Liver (tissue), 9 donors: ENCODE measurements around the gene ZSCAN30. TPM values are rescaled to one million over a fixed set of nuclear protein-coding genes. Genes with fewer than 3 reads are reported as not detected.

ENCODE experiments used
- DNase-seq: peaks from one replicate; pipeline ENCODE4 v3.0.0-alpha.2; 2017; ENCODE audit warnings: low spot score
- H3K27ac ChIP-seq, 2 donors: one replicate each; pipeline ENCODE4 v1.7.0; 2013; ENCODE audit warnings: inconsistent platforms in 2 of 2, low read length in 2 of 2, control low read depth in 1 of 2, low read depth in 1 of 2, mild to moderate bottlenecking in 1 of 2
- H3K27me3 ChIP-seq, 4 donors: one replicate each; pipeline versions ENCODE4 v1.6.1 to v1.7.0; 2013; ENCODE audit warnings: low read length in 3 of 4, inconsistent platforms in 1 of 4, mild to moderate bottlenecking in 1 of 4, moderate library complexity in 1 of 4; ENCODE audit not compliant: control insufficient read depth in 4 of 4, insufficient read depth in 4 of 4
- H3K36me3 ChIP-seq, 4 donors: one replicate each; pipeline versions ENCODE4 v1.6.1 to v1.7.0; 2013; ENCODE audit warnings: low read length in 3 of 4, mild to moderate bottlenecking in 3 of 4, low read depth in 1 of 4, moderate library complexity in 1 of 4; ENCODE audit not compliant: control insufficient read depth in 4 of 4, insufficient read depth in 3 of 4
- H3K4me1 ChIP-seq, 4 donors: one replicate each; pipeline versions ENCODE4 v1.6.1 to v1.7.0; 2013; ENCODE audit warnings: low read length in 3 of 4, mild to moderate bottlenecking in 3 of 4, moderate library complexity in 1 of 4; ENCODE audit not compliant: control insufficient read depth in 4 of 4, insufficient read depth in 4 of 4
- H3K4me3 ChIP-seq, 3 donors: one replicate each; pipeline versions ENCODE4 v1.6.1 to v1.7.0; 2013; ENCODE audit warnings: low read length in 3 of 3, control low read depth in 1 of 3, low read depth in 1 of 3, mild to moderate bottlenecking in 1 of 3
- H3K9ac ChIP-seq, 2 donors: one replicate each; pipeline ENCODE4 v1.7.0; 2013; ENCODE audit warnings: low read length in 2 of 2, mild to moderate bottlenecking in 2 of 2, moderate library complexity in 2 of 2, control low read depth in 1 of 2, low read depth in 1 of 2
- H3K9me3 ChIP-seq, 4 donors: one replicate each; pipeline versions ENCODE4 v1.6.1 to v1.7.0; 2013; ENCODE audit warnings: low read length in 3 of 4; ENCODE audit not compliant: control insufficient read depth in 4 of 4
- ATF3 ChIP-seq: IDR thresholded peaks from 2 replicates; pipeline ENCODE4 v1.6.1; 2016; ENCODE audit warnings: antibody characterized with exemption
- CTCF ChIP-seq: fragments of 150-350 bp; IDR thresholded peaks from 2 replicates; pipeline ENCODE4 v1.5.1; 2017; ENCODE audit warnings: improper control_type of control experiment, low read depth, low read length; ENCODE audit not compliant: missing input control
- EGR1 ChIP-seq, 2 donors: IDR thresholded peaks; 2 replicates each; pipeline ENCODE4 v1.6.1; 2016 to 2018; ENCODE audit warnings: antibody characterized with exemption in 2 of 2, low read depth in 2 of 2
- FOXA1 ChIP-seq: IDR thresholded peaks from 2 replicates; pipeline ENCODE4 v1.6.1; 2016; ENCODE audit warnings: antibody characterized with exemption
- FOXA2 ChIP-seq: IDR thresholded peaks from 2 replicates; pipeline ENCODE4 v1.6.1; 2016; ENCODE audit warnings: antibody characterized with exemption
- GABPA ChIP-seq, 2 donors: IDR thresholded peaks in 1 of 2; conservative IDR thresholded peaks in 1 of 2; 2 replicates each; pipeline ENCODE4 v1.6.1; 2016; ENCODE audit warnings: antibody characterized with exemption in 2 of 2, mild to moderate bottlenecking in 1 of 2, moderate library complexity in 1 of 2
- HNF4A ChIP-seq, 2 donors: conservative IDR thresholded peaks; 2 replicates each; pipeline ENCODE4 v1.6.1; 2016; ENCODE audit warnings: antibody characterized with exemption in 2 of 2, mild to moderate bottlenecking in 2 of 2
- HNF4G ChIP-seq: IDR thresholded peaks from 2 replicates; pipeline ENCODE4 v1.6.1; 2016; ENCODE audit warnings: antibody characterized with exemption
- JUND ChIP-seq, 2 donors: IDR thresholded peaks; 2 replicates each; pipeline ENCODE4 v1.6.1; 2016; ENCODE audit warnings: antibody characterized with exemption in 2 of 2
- MAX ChIP-seq: IDR thresholded peaks from 2 replicates; pipeline ENCODE4 v1.6.1; 2016; ENCODE audit warnings: antibody characterized with exemption
- NR2F2 ChIP-seq: IDR thresholded peaks from 2 replicates; pipeline ENCODE4 v1.6.1; 2016; ENCODE audit warnings: antibody characterized with exemption
- RAD21 ChIP-seq, 2 donors: IDR thresholded peaks; 2 replicates each; pipeline ENCODE4 v1.6.1; 2016; ENCODE audit warnings: antibody characterized with exemption in 2 of 2, mild to moderate bottlenecking in 2 of 2
- RXRA ChIP-seq, 2 donors: IDR thresholded peaks; 2 replicates each; pipeline ENCODE4 v1.6.1; 2017 to 2018; ENCODE audit warnings: antibody characterized with exemption in 2 of 2, mild to moderate bottlenecking in 1 of 2
- SP1 ChIP-seq: IDR thresholded peaks from 2 replicates; pipeline ENCODE4 v1.6.1; 2018; ENCODE audit warnings: antibody characterized with exemption, mild to moderate bottlenecking
- TAF1 ChIP-seq: conservative IDR thresholded peaks from 2 replicates; pipeline ENCODE4 v1.6.1; 2016; ENCODE audit warnings: antibody characterized with exemption, mild to moderate bottlenecking
- YY1 ChIP-seq: IDR thresholded peaks from 2 replicates; pipeline ENCODE4 v1.6.1; 2016; ENCODE audit warnings: antibody characterized with exemption, mild to moderate bottlenecking
- WGBS: extraction: QIAGEN DNeasy Blood & Tissue Kit; methylation state at CpG from one replicate; pipeline ENCODE4 v1.1.7; 2013; 5-methylcytosine and 5-hydroxymethylcytosine counted together
- polyA plus RNA-seq, 2 donors: library from polyadenylated mRNA; stranded (reverse) in 1 of 2; unstranded in 1 of 2; fragments of 200-250 nt in 1 of 2; fragments of >200 nt in 1 of 2; fragmentation: Nextera tagmentation in 1 of 2; extraction: Ambion mirVana in 1 of 2; gene quantifications; one replicate each; pipeline versions ENCODE4 v1.2.1 to v1.2.3, GENCODE V29; 2013 to 2015
- total RNA-seq, 2 donors: library from RNA; depleted of rRNA; stranded (reverse); fragments of >200 nt; gene quantifications; one replicate each; pipeline ENCODE4 v1.2.3, GENCODE V29; 2014
- TF ChIP-seq, protein P1 (sequence below): IDR thresholded peaks from 2 replicates; pipeline ENCODE4 v1.6.1; 2016; ENCODE audit warnings: antibody characterized with exemption
- TF ChIP-seq, protein P2 (sequence below): IDR thresholded peaks from 2 replicates; pipeline ENCODE4 v1.6.1; 2016; ENCODE audit warnings: antibody characterized with exemption, mild to moderate bottlenecking
- donor health status: healthy.
- donor health status: healthy.
- donor health status: healthy.
- donor health status: healthy.
- donor health status: healthy.

Gene ZSCAN30
- total and polyA plus RNA-seq, 4 donors: 2.3 to 10.4 (median 5.6) TPM

- Histone ChIP-seq H3K4me3 (no peak overlapping the region), H3K27ac (no peak overlapping the region), H3K9me3 (no peaks in the 10 kb centered on the region), H3K27me3 (no peaks in the 10 kb centered on the region), H3K9ac (no peak overlapping the region), H3K4me1 (peaks cover 6 to 19% (median 14%) of the 10 kb centered on the region in 4 donors), H3K36me3 (peaks cover 14 to 75% (median 69%) of the 10 kb centered on the region in 4 donors)
- no peak for DNase-seq
- 93% methylated on average over 5 of the region's 5 CpGs for WGBS
- TF ChIP-seq CTCF: no peak
Observed at GRCh38 chr18:35337286-35337685, 47.3 kb upstream of the ZSCAN30 start.

DNA sequence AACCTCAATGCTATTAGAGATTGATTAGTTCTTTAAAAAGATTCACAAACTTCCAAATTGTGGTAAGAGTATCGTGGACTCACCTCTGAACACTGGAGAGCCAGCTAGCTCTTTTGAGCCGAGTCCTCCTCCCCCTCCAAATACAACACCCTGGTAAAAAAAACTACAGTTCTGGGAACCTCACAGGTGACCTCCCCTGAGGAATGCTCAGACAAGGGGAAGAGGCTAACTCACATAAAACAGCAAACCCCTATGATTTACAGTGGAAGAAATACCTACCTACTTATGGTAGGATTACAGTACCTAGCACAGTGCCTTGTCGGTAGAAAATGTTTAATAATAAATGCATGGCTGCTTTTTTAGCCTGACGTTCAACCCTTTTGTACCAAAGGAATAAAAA lies 45.8 kb upstream of the ZSCAN30 start:
- no peak for DNase-seq
- TF ChIP-seq MAX: no peak
- no peak for TF ChIP-seq FOXA2
- TF ChIP-seq, protein P1, sequence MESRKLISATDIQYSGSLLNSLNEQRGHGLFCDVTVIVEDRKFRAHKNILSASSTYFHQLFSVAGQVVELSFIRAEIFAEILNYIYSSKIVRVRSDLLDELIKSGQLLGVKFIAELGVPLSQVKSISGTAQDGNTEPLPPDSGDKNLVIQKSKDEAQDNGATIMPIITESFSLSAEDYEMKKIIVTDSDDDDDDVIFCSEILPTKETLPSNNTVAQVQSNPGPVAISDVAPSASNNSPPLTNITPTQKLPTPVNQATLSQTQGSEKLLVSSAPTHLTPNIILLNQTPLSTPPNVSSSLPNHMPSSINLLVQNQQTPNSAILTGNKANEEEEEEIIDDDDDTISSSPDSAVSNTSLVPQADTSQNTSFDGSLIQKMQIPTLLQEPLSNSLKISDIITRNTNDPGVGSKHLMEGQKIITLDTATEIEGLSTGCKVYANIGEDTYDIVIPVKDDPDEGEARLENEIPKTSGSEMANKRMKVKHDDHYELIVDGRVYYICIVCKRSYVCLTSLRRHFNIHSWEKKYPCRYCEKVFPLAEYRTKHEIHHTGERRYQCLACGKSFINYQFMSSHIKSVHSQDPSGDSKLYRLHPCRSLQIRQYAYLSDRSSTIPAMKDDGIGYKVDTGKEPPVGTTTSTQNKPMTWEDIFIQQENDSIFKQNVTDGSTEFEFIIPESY: no peak
- TF ChIP-seq SP1: no peak
- TF ChIP-seq FOXA1: no peak
- no peak for TF ChIP-seq GABPA (IDR thresholded peaks at IDR 0.05 in 1 of 2, conservative IDR thresholded peaks at IDR 0.05 in 1 of 2)
- TF ChIP-seq ATF3: no peak
- TF ChIP-seq HNF4G: no peak
- no peak for TF ChIP-seq YY1
- no peak for TF ChIP-seq TAF1
- TF ChIP-seq EGR1 (IDR thresholded peaks at IDR 0.05; ENCODE audit: low read depth in 2 of 2): no peak
- TF ChIP-seq, protein P2, sequence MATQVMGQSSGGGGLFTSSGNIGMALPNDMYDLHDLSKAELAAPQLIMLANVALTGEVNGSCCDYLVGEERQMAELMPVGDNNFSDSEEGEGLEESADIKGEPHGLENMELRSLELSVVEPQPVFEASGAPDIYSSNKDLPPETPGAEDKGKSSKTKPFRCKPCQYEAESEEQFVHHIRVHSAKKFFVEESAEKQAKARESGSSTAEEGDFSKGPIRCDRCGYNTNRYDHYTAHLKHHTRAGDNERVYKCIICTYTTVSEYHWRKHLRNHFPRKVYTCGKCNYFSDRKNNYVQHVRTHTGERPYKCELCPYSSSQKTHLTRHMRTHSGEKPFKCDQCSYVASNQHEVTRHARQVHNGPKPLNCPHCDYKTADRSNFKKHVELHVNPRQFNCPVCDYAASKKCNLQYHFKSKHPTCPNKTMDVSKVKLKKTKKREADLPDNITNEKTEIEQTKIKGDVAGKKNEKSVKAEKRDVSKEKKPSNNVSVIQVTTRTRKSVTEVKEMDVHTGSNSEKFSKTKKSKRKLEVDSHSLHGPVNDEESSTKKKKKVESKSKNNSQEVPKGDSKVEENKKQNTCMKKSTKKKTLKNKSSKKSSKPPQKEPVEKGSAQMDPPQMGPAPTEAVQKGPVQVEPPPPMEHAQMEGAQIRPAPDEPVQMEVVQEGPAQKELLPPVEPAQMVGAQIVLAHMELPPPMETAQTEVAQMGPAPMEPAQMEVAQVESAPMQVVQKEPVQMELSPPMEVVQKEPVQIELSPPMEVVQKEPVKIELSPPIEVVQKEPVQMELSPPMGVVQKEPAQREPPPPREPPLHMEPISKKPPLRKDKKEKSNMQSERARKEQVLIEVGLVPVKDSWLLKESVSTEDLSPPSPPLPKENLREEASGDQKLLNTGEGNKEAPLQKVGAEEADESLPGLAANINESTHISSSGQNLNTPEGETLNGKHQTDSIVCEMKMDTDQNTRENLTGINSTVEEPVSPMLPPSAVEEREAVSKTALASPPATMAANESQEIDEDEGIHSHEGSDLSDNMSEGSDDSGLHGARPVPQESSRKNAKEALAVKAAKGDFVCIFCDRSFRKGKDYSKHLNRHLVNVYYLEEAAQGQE: no peak
- no peak for TF ChIP-seq JUND (IDR thresholded peaks at IDR 0.05)
- no peak for TF ChIP-seq CTCF
- TF ChIP-seq RAD21 (IDR thresholded peaks at IDR 0.05): no peak
- no peak for TF ChIP-seq RXRA (IDR thresholded peaks at IDR 0.05)
- no peak for TF ChIP-seq NR2F2
- TF ChIP-seq HNF4A (conservative IDR thresholded peaks at IDR 0.05): no peak
- Histone ChIP-seq H3K9me3 (no peaks in the 10 kb centered on the region), H3K9ac (no peak overlapping the region), H3K27me3 (no peaks in the 10 kb centered on the region), H3K4me3 (no peak overlapping the region), H3K27ac (no peak overlapping the region), H3K36me3 (peaks cover 16 to 80% (median 73%) of the 10 kb centered on the region in 4 donors), H3K4me1 (peaks cover 4 to 16% (median 13%) of the 10 kb centered on the region in 4 donors)
- WGBS: 94% methylated on average over 4 of the region's 4 CpGs
